H9 (cell line): ENCODE data around the gene PPM1M. TPM values are rescaled to one million over a fixed set of nuclear protein-coding genes. Genes with fewer than 3 reads are reported as not detected.

ENCODE experiments used
- DNase-seq: peaks from one replicate; pipeline ENCODE4 v3.0.0-alpha.2; 2017
- H2AFZ ChIP-seq: one replicate; pipeline ENCODE4 v1.6.1; 2013; ENCODE audit warnings: mild to moderate bottlenecking, low read length, control low read depth, moderate library complexity
- H2AK5ac ChIP-seq: 2 replicates; pipeline ENCODE4 v1.6.1; 2013; ENCODE audit warnings: low read length, control low read depth, mixed read lengths; ENCODE audit not compliant: insufficient read length
- H2BK120ac ChIP-seq: one replicate; pipeline ENCODE4 v1.6.1; 2013; ENCODE audit warnings: low read depth, mild to moderate bottlenecking, low read length, control low read depth, inconsistent platforms; ENCODE audit not compliant: poor library complexity, severe bottlenecking
- H2BK12ac ChIP-seq: 2 replicates; pipeline ENCODE4 v1.6.1; 2013; ENCODE audit warnings: low read length, control low read depth, mixed read lengths, low read depth; ENCODE audit not compliant: insufficient read length
- H2BK15ac ChIP-seq: 2 replicates; pipeline ENCODE4 v1.6.1; 2013; ENCODE audit warnings: low read depth, low read length, control low read depth
- H2BK20ac ChIP-seq: one replicate; pipeline ENCODE4 v1.6.1; 2013; ENCODE audit warnings: low read depth, mild to moderate bottlenecking, low read length, control low read depth, inconsistent platforms; ENCODE audit not compliant: poor library complexity, severe bottlenecking
- H2BK5ac ChIP-seq: 2 replicates; pipeline ENCODE4 v1.6.1; 2013; ENCODE audit warnings: low read length, control low read depth, mixed read lengths; ENCODE audit not compliant: insufficient read length
- H3K14ac ChIP-seq: 2 replicates; pipeline ENCODE4 v1.6.1; 2013; ENCODE audit warnings: low read length, control low read depth; ENCODE audit not compliant: insufficient read depth
- H3K18ac ChIP-seq: 2 replicates; pipeline ENCODE4 v1.6.1; 2013; ENCODE audit warnings: low read depth, mild to moderate bottlenecking, mixed read lengths, low read length, control low read depth; ENCODE audit not compliant: insufficient read length
- H3K23ac ChIP-seq: 2 replicates; pipeline ENCODE4 v1.6.1; 2013; ENCODE audit warnings: low read length, control low read depth, mixed read lengths, low read depth; ENCODE audit not compliant: insufficient read length
- H3K23me2 ChIP-seq: 2 replicates; pipeline ENCODE4 v1.6.1; 2013; ENCODE audit warnings: low read depth, mild to moderate bottlenecking, mixed read lengths, low read length, control low read depth; ENCODE audit not compliant: insufficient read length, poor library complexity, severe bottlenecking
- H3K27ac ChIP-seq: 2 replicates; pipeline ENCODE4 v1.5.1; 2013; ENCODE audit warnings: low read length, control low read depth, mixed read lengths, low read depth; ENCODE audit not compliant: insufficient read length
- H3K27me3 ChIP-seq: 2 replicates; pipeline ENCODE4 v1.6.1; 2013; ENCODE audit warnings: low read length, control low read depth, inconsistent platforms; ENCODE audit not compliant: insufficient read depth
- H3K4ac ChIP-seq: 2 replicates; pipeline ENCODE4 v1.6.1; 2013; ENCODE audit warnings: low read depth, mild to moderate bottlenecking, control low read depth, inconsistent platforms, low read length, moderate library complexity
- H3K4me1 ChIP-seq: 2 replicates; pipeline ENCODE4 v1.6.1; 2013; ENCODE audit warnings: low read length, control low read depth, inconsistent platforms; ENCODE audit not compliant: insufficient read depth
- H3K4me2 ChIP-seq: 2 replicates; pipeline ENCODE4 v1.6.1; 2013; ENCODE audit warnings: low read length, control low read depth, mixed read lengths; ENCODE audit not compliant: insufficient read length, insufficient read depth
- H3K56ac ChIP-seq: 2 replicates; pipeline ENCODE4 v1.6.1; 2013; ENCODE audit warnings: low read depth, mild to moderate bottlenecking, mixed read lengths, low read length, control low read depth; ENCODE audit not compliant: insufficient read length
- H3K79me1 ChIP-seq: 2 replicates; pipeline ENCODE4 v1.6.1; 2013; ENCODE audit warnings: low read depth, mild to moderate bottlenecking, moderate library complexity, low read length, control low read depth, inconsistent platforms; ENCODE audit not compliant: insufficient read depth, poor library complexity, severe bottlenecking
- H3K79me2 ChIP-seq: 2 replicates; pipeline ENCODE4 v1.6.1; 2013; ENCODE audit warnings: low read length, control low read depth, inconsistent platforms; ENCODE audit not compliant: insufficient read depth
- H3K9ac ChIP-seq: 2 replicates; pipeline ENCODE4 v1.6.1; 2013; ENCODE audit warnings: low read length, control low read depth, mixed read lengths; ENCODE audit not compliant: insufficient read length; ENCODE audit errors: extremely low read depth
- H3K9me3 ChIP-seq: one replicate; pipeline ENCODE4 v1.6.1; 2013; ENCODE audit warnings: low read depth, low read length, inconsistent platforms; ENCODE audit not compliant: control insufficient read depth
- H3T11ph ChIP-seq: one replicate; pipeline ENCODE4 v1.6.1; 2013; ENCODE audit warnings: mild to moderate bottlenecking, low read length, control low read depth, inconsistent platforms
- H4K20me1 ChIP-seq: one replicate; pipeline ENCODE4 v1.6.1; 2013; ENCODE audit not compliant: control insufficient read depth, insufficient read length, insufficient read depth
- H4K5ac ChIP-seq: 2 replicates; pipeline ENCODE4 v1.6.1; 2013; ENCODE audit warnings: low read depth, mild to moderate bottlenecking, mixed read lengths, low read length, control low read depth; ENCODE audit not compliant: insufficient read length
- H4K8ac ChIP-seq: replicated peaks from 2 replicates; pipeline ENCODE4 v1.6.1; 2013; ENCODE audit warnings: low read length, control low read depth, mixed read lengths, low read depth; ENCODE audit not compliant: insufficient read length
- H4K91ac ChIP-seq: 2 replicates; pipeline ENCODE4 v1.6.1; 2013; ENCODE audit warnings: low read depth, mild to moderate bottlenecking, moderate library complexity, mixed read lengths, low read length, control low read depth; ENCODE audit not compliant: insufficient read length
- H3K27ac Mint-ChIP-seq, 3 experiments: 2 replicates in 2 of 3; 3 replicates in 1 of 3; pipeline ENCODE4 v1.8.0; 2020 to 2021; ENCODE audit warnings: mixed read lengths in 3 of 3, mild to moderate bottlenecking in 1 of 3, moderate library complexity in 1 of 3
- H3K27me3 Mint-ChIP-seq: 2 replicates; pipeline ENCODE4 v1.8.0; 2021; ENCODE audit warnings: low read depth, mild to moderate bottlenecking, moderate library complexity, mixed read lengths
- H3K36me3 Mint-ChIP-seq, 3 experiments: 2 replicates in 2 of 3; 3 replicates in 1 of 3; pipeline ENCODE4 v1.8.0; 2020 to 2021; ENCODE audit warnings: low read depth in 3 of 3, mixed read lengths in 3 of 3; ENCODE audit not compliant: insufficient read depth in 1 of 3
- H3K4me1 Mint-ChIP-seq, 2 experiments: 2 replicates each; pipeline ENCODE4 v1.8.0; 2020; ENCODE audit warnings: mixed read lengths in 2 of 2
- H3K4me3 Mint-ChIP-seq, 2 experiments: 2 replicates in 1 of 2; 3 replicates in 1 of 2; pipeline ENCODE4 v1.8.0; 2020 to 2021; ENCODE audit warnings: mild to moderate bottlenecking in 2 of 2, mixed read lengths in 2 of 2, moderate library complexity in 1 of 2
- H3K9me3 Mint-ChIP-seq, 2 experiments: 2 replicates in 1 of 2; 3 replicates in 1 of 2; pipeline ENCODE4 v1.8.0; 2020; ENCODE audit warnings: mild to moderate bottlenecking in 2 of 2, mixed read lengths in 2 of 2, moderate library complexity in 1 of 2
- CTCF ChIP-seq: fragments of 200-600 bp; sonication (generic); conservative IDR thresholded peaks from 3 replicates; pipeline ENCODE4 v1.8.0; 2021; ENCODE audit warnings: antibody characterized with exemption, mild to moderate bottlenecking
- total RNA-seq: library from RNA; stranded (reverse); gene quantifications from 2 replicates; pipeline ENCODE4 v1.2.1, GENCODE V29; 2021

PPM1M gene
- total RNA-seq, 1 experiment from 2014 or later: 7.4 TPM

- Histone ChIP-seq H3K56ac (no peak overlapping the region), H3K79me2 (no peaks in the 10 kb centered on the region; the same call in 1 of the 2 replicates), H3K4me1 (no peaks in the 10 kb centered on the region), H3K23ac (no peak overlapping the region), H2BK5ac (no peak overlapping the region), H2AK5ac (no peak overlapping the region), H2AFZ (no peak overlapping the region), H3K27me3 (no peaks in the 10 kb centered on the region; the same call in 1 of the 2 replicates), H4K8ac (no peak overlapping the region), H3K9me3 (no peaks in the 10 kb centered on the region), H3K9ac (no peak overlapping the region), H3K23me2 (no peaks in the 10 kb centered on the region), H4K91ac (no peak overlapping the region), H2BK15ac (no peak overlapping the region), H4K20me1 (no peaks in the 10 kb centered on the region), H4K5ac (no peak overlapping the region), H3K4ac (no peak overlapping the region), H3K18ac (no peak overlapping the region), H2BK12ac (no peak overlapping the region), H3K4me2 (no peak overlapping the region), H3K79me1 (peaks cover 5% of the 10 kb centered on the region), H2BK120ac (no peak overlapping the region), H3K27ac (no peak overlapping the region), H2BK20ac (no peak overlapping the region), H3T11ph (no peak overlapping the region), H3K14ac (no peak overlapping the region)
- Mint-ChIP-seq H3K27ac (no peak overlapping the region), H3K36me3 (peaks cover 54 to 96% (median 87%) of the 10 kb centered on the region in 3 experiments; a peak in 6 of 7 replicates), H3K4me3 (no peak overlapping the region), H3K9me3 (no peaks in the 10 kb centered on the region), H3K4me1 (no peaks in the 10 kb centered on the region), H3K27me3 (no peaks in the 10 kb centered on the region)
- DNase-seq: no peak
- TF ChIP-seq CTCF: no peak
Observed at GRCh38 chr3:52262447-52262846, 16.9 kb downstream of the PPM1M start.
